Neural progenitor cell (in vitro differentiated cells): ENCODE measurements around the gene CYP4F3. TPM values are rescaled to one million over a fixed set of nuclear protein-coding genes. Genes with fewer than 3 reads are reported as not detected.

ENCODE experiments used
- DNase-seq: peaks from one replicate; pipeline ENCODE4 v3.0.0-alpha.2; 2016; ENCODE audit warnings: low spot score
- H2AFZ ChIP-seq: fragments of 200-600 bp; sonication (generic); replicated peaks from 2 replicates; pipeline ENCODE4 v1.6.1; 2016; ENCODE audit warnings: antibody characterized with exemption
- H3F3A ChIP-seq: fragments of 200-600 bp; sonication (generic); 2 replicates; pipeline ENCODE4 v1.6.1; 2016; ENCODE audit warnings: antibody characterized with exemption, low read depth
- H3K27ac ChIP-seq: fragments of 200-600 bp; sonication (generic); 2 replicates; pipeline ENCODE4 v1.5.1; 2016; ENCODE audit warnings: mild to moderate bottlenecking
- H3K27me3 ChIP-seq: fragments of 200-600 bp; sonication (generic); 2 replicates; pipeline ENCODE4 v1.6.1; 2016; ENCODE audit warnings: mild to moderate bottlenecking, moderate library complexity
- H3K36me3 ChIP-seq: fragments of 200-600 bp; sonication (generic); 2 replicates; pipeline ENCODE4 v1.5.1; 2016
- H3K4me1 ChIP-seq: fragments of 200-600 bp; sonication (generic); 2 replicates; pipeline ENCODE4 v1.6.1; 2016; ENCODE audit warnings: mixed run types
- H3K4me2 ChIP-seq: fragments of 200-600 bp; sonication (generic); 2 replicates; pipeline ENCODE4 v1.6.1; 2016
- H3K4me3 ChIP-seq: fragments of 200-600 bp; sonication (generic); 2 replicates; pipeline ENCODE4 v1.5.1; 2016
- H3K79me2 ChIP-seq: fragments of 200-600 bp; sonication (generic); 2 replicates; pipeline ENCODE4 v1.6.1; 2016; ENCODE audit warnings: low read depth
- H3K9ac ChIP-seq: fragments of 200-600 bp; sonication (generic); 2 replicates; pipeline ENCODE4 v1.6.1; 2016
- H3K9me3 ChIP-seq: fragments of 200-600 bp; sonication (generic); 2 replicates; pipeline ENCODE4 v1.5.1; 2016; ENCODE audit warnings: low read depth
- H4K20me1 ChIP-seq: fragments of 200-600 bp; sonication (generic); 2 replicates; pipeline ENCODE4 v1.6.1; 2016; ENCODE audit warnings: low read depth
- H3K27ac Mint-ChIP-seq: 3 replicates; pipeline ENCODE4 v1.8.0; 2021; ENCODE audit warnings: mixed read lengths
- H3K27me3 Mint-ChIP-seq: 2 replicates; pipeline ENCODE4 v1.8.0; 2022; ENCODE audit warnings: low read depth, mild to moderate bottlenecking, inconsistent platforms, moderate library complexity, mixed read lengths; ENCODE audit not compliant: insufficient read depth
- H3K36me3 Mint-ChIP-seq: 3 replicates; pipeline ENCODE4 v1.8.0; 2021; ENCODE audit warnings: mixed read lengths
- H3K4me1 Mint-ChIP-seq: 3 replicates; pipeline ENCODE4 v1.8.0; 2021; ENCODE audit warnings: mixed read lengths
- H3K4me3 Mint-ChIP-seq: 3 replicates; pipeline ENCODE4 v1.8.0; 2021; ENCODE audit warnings: mild to moderate bottlenecking, moderate library complexity, mixed read lengths
- H3K9me3 Mint-ChIP-seq: 3 replicates; pipeline ENCODE4 v1.8.0; 2020; ENCODE audit warnings: mixed read lengths
- EZH2 ChIP-seq: fragments of 200-600 bp; sonication (generic); IDR thresholded peaks from 2 replicates; pipeline ENCODE4 v1.6.1; 2017; ENCODE audit warnings: antibody characterized with exemption, mild to moderate bottlenecking, moderate library complexity
- EZH2phosphoT487 ChIP-seq: fragments of 200-600 bp; sonication (generic); IDR thresholded peaks from 2 replicates; pipeline ENCODE4 v1.6.1; 2017; ENCODE audit warnings: antibody characterized with exemption
- total RNA-seq: library from RNA; depleted of rRNA; stranded (reverse); fragments of >200 nt; gene quantifications from 2 replicates; pipeline ENCODE4 v1.2.3, GENCODE V29; 2015; ENCODE audit warnings: low replicate concordance
- TF ChIP-seq, protein P1 (sequence below): fragments of 200-600 bp; sonication (generic); IDR thresholded peaks from 2 replicates; pipeline ENCODE4 v1.5.1; 2017; ENCODE audit warnings: antibody characterized with exemption, mild to moderate bottlenecking

CYP4F3 gene
- total RNA-seq, 1 donor from 2014 or later: not detected

DNA sequence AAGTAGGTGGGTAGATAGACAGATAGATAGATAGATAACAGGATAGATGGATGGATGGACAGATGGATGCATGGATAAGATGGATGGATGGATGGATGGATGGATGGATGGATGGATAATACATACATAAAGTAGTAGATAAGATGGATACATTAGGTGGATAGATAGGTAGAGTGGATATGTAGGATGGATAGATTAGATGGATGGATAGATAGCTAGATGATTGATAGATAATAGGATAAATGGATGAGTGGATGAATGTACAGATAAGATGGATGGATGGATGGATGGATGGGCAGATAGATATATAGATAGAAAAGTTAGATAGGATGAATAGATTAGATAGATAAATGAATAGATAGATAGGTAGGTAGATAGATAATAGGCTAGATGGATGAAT is 2.1 kb downstream of the CYP4F3 start:
- H3F3A ChIP-seq: no peaks in the 10 kb centered on the region
- H3K4me3 Mint-ChIP-seq: no peak overlapping the region
- no peaks in the 10 kb centered on the region for H3K27me3 ChIP-seq

DNA sequence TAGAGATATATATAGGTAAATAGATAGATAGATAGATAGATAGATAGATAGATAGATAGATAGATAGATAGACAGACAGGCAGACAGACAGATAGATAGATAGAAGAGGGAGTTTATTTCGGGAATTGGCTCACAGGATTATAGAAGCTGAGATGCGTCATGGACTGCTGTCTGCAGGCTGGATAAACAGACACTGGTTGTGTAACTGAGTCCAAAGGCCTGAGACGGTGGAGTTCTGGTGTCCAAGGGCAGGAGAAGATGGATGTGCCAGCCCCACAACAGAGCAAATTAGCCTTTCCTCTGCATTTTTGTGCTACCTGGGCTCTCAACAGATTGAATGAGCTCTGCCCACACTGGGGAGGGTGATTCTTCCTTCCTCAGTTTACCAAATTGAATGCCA is 2.7 kb downstream of the CYP4F3 start:
- no peak overlapping the region for H3K27ac ChIP-seq
- no peaks in the 10 kb centered on the region for H4K20me1 ChIP-seq
- H3K4me2 ChIP-seq: no peak overlapping the region
- Mint-ChIP-seq H3K4me1 (no peaks in the 10 kb centered on the region), H3K36me3 (no peaks in the 10 kb centered on the region), H3K4me3 (no peak overlapping the region), H3K27me3 (no peaks in the 10 kb centered on the region), H3K9me3 (peaks cover 23% of the 10 kb centered on the region), H3K27ac (no peak overlapping the region)
- no peaks in the 10 kb centered on the region for H3F3A ChIP-seq
- no peaks in the 10 kb centered on the region for H3K27me3 ChIP-seq
- no peak overlapping the region for H2AFZ ChIP-seq
- H3K9me3 ChIP-seq: no peaks in the 10 kb centered on the region
- no peak overlapping the region for H3K4me3 ChIP-seq
- no peaks in the 10 kb centered on the region for H3K79me2 ChIP-seq
- TF ChIP-seq EZH2phosphoT487: no peak
- no peak for TF ChIP-seq EZH2
- TF ChIP-seq, protein P1, sequence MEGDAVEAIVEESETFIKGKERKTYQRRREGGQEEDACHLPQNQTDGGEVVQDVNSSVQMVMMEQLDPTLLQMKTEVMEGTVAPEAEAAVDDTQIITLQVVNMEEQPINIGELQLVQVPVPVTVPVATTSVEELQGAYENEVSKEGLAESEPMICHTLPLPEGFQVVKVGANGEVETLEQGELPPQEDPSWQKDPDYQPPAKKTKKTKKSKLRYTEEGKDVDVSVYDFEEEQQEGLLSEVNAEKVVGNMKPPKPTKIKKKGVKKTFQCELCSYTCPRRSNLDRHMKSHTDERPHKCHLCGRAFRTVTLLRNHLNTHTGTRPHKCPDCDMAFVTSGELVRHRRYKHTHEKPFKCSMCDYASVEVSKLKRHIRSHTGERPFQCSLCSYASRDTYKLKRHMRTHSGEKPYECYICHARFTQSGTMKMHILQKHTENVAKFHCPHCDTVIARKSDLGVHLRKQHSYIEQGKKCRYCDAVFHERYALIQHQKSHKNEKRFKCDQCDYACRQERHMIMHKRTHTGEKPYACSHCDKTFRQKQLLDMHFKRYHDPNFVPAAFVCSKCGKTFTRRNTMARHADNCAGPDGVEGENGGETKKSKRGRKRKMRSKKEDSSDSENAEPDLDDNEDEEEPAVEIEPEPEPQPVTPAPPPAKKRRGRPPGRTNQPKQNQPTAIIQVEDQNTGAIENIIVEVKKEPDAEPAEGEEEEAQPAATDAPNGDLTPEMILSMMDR: no peak
- DNase-seq: no peak
- no peaks in the 10 kb centered on the region for H3K36me3 ChIP-seq
- H3K9ac ChIP-seq: no peak overlapping the region
- H3K4me1 ChIP-seq: no peaks in the 10 kb centered on the region

More for the DNA sequence above, 2.1 kb downstream of the CYP4F3 start:
- Mint-ChIP-seq H3K27ac (no peak overlapping the region), H3K27me3 (peaks cover 2% of the 10 kb centered on the region), H3K36me3 (no peaks in the 10 kb centered on the region), H3K4me1 (no peaks in the 10 kb centered on the region), H3K9me3 (peaks cover 25% of the 10 kb centered on the region)
- Histone ChIP-seq H2AFZ (no peak overlapping the region), H3K9ac (no peak overlapping the region), H3K4me3 (no peak overlapping the region), H3K4me1 (no peaks in the 10 kb centered on the region), H3K27ac (no peak overlapping the region), H3K4me2 (no peak overlapping the region), H4K20me1 (no peaks in the 10 kb centered on the region), H3K79me2 (no peaks in the 10 kb centered on the region), H3K9me3 (no peaks in the 10 kb centered on the region), H3K36me3 (no peaks in the 10 kb centered on the region)
- TF ChIP-seq, protein P1: no peak
- no peak for DNase-seq

DNA sequence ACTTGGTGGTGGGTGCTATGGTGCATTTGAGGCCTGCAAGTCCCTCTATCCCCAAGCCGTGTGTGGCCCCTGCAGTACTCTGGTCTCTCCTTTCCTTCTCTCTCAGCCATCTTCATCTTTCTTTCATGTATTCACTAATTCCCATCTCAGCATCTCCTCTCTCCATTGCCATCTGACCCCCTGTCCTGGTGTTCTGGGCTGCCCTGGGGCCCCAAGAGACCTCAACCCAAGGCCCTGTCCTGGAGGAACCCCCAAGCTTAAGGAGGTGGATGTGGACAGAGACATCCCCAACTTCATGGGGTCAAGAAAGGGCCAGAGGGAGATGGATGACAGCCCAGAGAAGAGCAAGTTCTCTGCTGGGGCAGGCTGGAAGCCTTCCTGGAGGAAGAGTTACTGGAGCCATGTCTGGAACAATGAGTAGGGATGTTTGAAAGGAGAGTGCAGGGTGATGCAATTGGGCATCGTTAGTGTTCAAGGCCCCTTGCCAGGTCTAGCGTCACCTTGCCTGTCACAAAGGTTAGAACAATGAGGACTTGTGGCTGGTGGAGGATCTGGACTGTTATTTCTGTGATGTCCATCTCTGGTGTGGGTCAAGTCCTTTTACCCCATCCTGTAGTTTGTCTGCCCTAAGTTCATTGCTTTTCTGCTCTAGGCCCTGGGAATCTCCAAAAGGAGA is 3.5 kb downstream of the CYP4F3 start:
- no peaks in the 10 kb centered on the region for H3K9me3 ChIP-seq
- H3K36me3 ChIP-seq: no peaks in the 10 kb centered on the region
- no peak overlapping the region for H3K27ac ChIP-seq
- Mint-ChIP-seq H3K4me1 (no peaks in the 10 kb centered on the region), H3K36me3 (no peaks in the 10 kb centered on the region), H3K9me3 (peaks cover 23% of the 10 kb centered on the region), H3K27me3 (no peaks in the 10 kb centered on the region), H3K27ac (no peak overlapping the region), H3K4me3 (no peak overlapping the region)
- TF ChIP-seq EZH2phosphoT487 (no peak), EZH2 (no peak)
- TF ChIP-seq, protein P1: no peak
- H3F3A ChIP-seq: no peaks in the 10 kb centered on the region
- no peak overlapping the region for H3K9ac ChIP-seq
- H3K4me3 ChIP-seq: no peak overlapping the region
- no peaks in the 10 kb centered on the region for H4K20me1 ChIP-seq
- no peak overlapping the region for H3K4me2 ChIP-seq
- no peaks in the 10 kb centered on the region for H3K4me1 ChIP-seq
- no peaks in the 10 kb centered on the region for H3K79me2 ChIP-seq
- H3K27me3 ChIP-seq: no peaks in the 10 kb centered on the region
- no peak overlapping the region for H2AFZ ChIP-seq
- DNase-seq: no peak
